K562 (cell line): ENCODE data around the gene NELL1. TPM values are rescaled to one million over a fixed set of nuclear protein-coding genes. Genes with fewer than 3 reads are reported as not detected.

Source experiments
- ATAC-seq: fragments of 200-7000 bp; cut with Tn5 transposase; 3 replicates; pipeline ENCODE4 v1.9.1; 2020; ENCODE audit warnings: moderate library complexity
- BruUV-seq: library from RNA; stranded (reverse); fragments of 400-500 nt; replicated peaks from 2 replicates; lab custom pipeline; 2021; lab: Mats Ljungman, UMichigan
- CTCF ChIA-PET: fragments of 300-600 bp; formaldehyde crosslinking; extraction: SDS; loops from one replicate; lab custom pipeline; 2021; ENCODE audit warnings: low intra/inter-chr PET ratio; lab: Yijun Ruan, JAX
- POLR2A ChIA-PET: fragments of 300-600, 350-650 bp; sonication (Branson Sonifier 250); formaldehyde crosslinking; extraction: SDS; loops from one replicate; lab custom pipeline; 2021; ENCODE audit warnings: antibody characterized with exemption, inconsistent platforms; lab: Yijun Ruan, JAX
- DNase-seq, 4 experiments: peaks; one replicate each; pipeline versions ENCODE4 v3.0.0 to v3.0.0-alpha.2; 2011 to 2018; ENCODE audit warnings: low spot score in 3 of 4, mixed read lengths in 3 of 4; ENCODE audit errors: extremely low read depth in 1 of 4
- FAIRE-seq: peaks from 2 replicates; lab custom pipeline; 2011; peaks lifted over from hg19 to GRCh38; lab: Jason Lieb, UNC
- H2AFZ ChIP-seq: 2 replicates; pipeline ENCODE4 v1.6.0; 2011; ENCODE audit warnings: low read depth, low read length, control low read depth, inconsistent platforms
- H3K27ac ChIP-seq: fragments of 200-600 bp; 3 replicates; pipeline ENCODE4 v1.8.0; 2011; ENCODE audit warnings: low read depth, mild to moderate bottlenecking, control low read depth, inconsistent platforms, low read length, moderate library complexity, mixed read lengths; ENCODE audit errors: extremely low read depth
- H3K27me3 ChIP-seq, 2 experiments: fragments of 300-600 bp in 1 of 2; 2 replicates in 1 of 2; 3 replicates in 1 of 2; pipeline versions ENCODE4 v1.6.0 to v1.8.0; 2011; ENCODE audit warnings: inconsistent platforms in 2 of 2, low read length in 2 of 2, mild to moderate bottlenecking in 1 of 2, mixed read lengths in 1 of 2, moderate library complexity in 1 of 2; ENCODE audit not compliant: control insufficient read depth in 2 of 2, insufficient read depth in 2 of 2
- H3K36me3 ChIP-seq: fragments of 300-600 bp; 3 replicates; pipeline ENCODE4 v1.8.0; 2011; ENCODE audit warnings: mild to moderate bottlenecking, low read length, inconsistent platforms; ENCODE audit not compliant: control insufficient read depth, insufficient read depth
- H3K4me1 ChIP-seq, 2 experiments: fragments of 200-600 bp in 1 of 2; replicated peaks in 1 of 2; 2 replicates in 1 of 2; 3 replicates in 1 of 2; pipeline versions ENCODE4 v1.5.1 to v1.8.0; 2011; ENCODE audit warnings: inconsistent platforms in 2 of 2, low read length in 2 of 2, mild to moderate bottlenecking in 1 of 2, mixed read lengths in 1 of 2, moderate library complexity in 1 of 2; ENCODE audit not compliant: control insufficient read depth in 2 of 2, insufficient read depth in 2 of 2
- H3K4me2 ChIP-seq: 2 replicates; pipeline ENCODE4 v1.6.1; 2011; ENCODE audit warnings: low read length, control low read depth, inconsistent platforms, mixed read lengths; ENCODE audit not compliant: insufficient read depth
- H3K4me3 ChIP-seq: fragments of 200-600 bp; sonication (generic), shearing (Covaris generic); 2 replicates; pipeline ENCODE4 v1.5.1; 2016; ENCODE audit warnings: control low read depth, inconsistent platforms
- H3K79me2 ChIP-seq: fragments of 200-600 bp; 3 replicates; pipeline ENCODE4 v1.8.0; 2011; ENCODE audit warnings: low read length, inconsistent platforms; ENCODE audit not compliant: control insufficient read depth, insufficient read depth
- H3K9ac ChIP-seq, 2 experiments: 2 replicates each; pipeline versions ENCODE4 v1.6.0 to v1.6.1; 2011; ENCODE audit warnings: low read depth in 2 of 2, low read length in 2 of 2, control low read depth in 1 of 2, inconsistent platforms in 1 of 2, mild to moderate bottlenecking in 1 of 2, mixed read lengths in 1 of 2; ENCODE audit not compliant: insufficient read depth in 1 of 2
- H3K9me1 ChIP-seq: one replicate; pipeline ENCODE4 v1.6.0; 2011; ENCODE audit warnings: inconsistent platforms, mild to moderate bottlenecking, low read length, moderate library complexity; ENCODE audit not compliant: control insufficient read depth, insufficient read depth
- H3K9me3 ChIP-seq: replicated peaks from 2 replicates; pipeline ENCODE4 v1.5.1; 2011; ENCODE audit warnings: low read depth, low read length, inconsistent platforms; ENCODE audit not compliant: control insufficient read depth, insufficient read depth
- H4K20me1 ChIP-seq: replicated peaks from 2 replicates; pipeline ENCODE4 v1.6.1; 2011; ENCODE audit warnings: low read length, inconsistent platforms, mixed read lengths; ENCODE audit not compliant: control insufficient read depth, insufficient read depth
- C11orf30 ChIP-seq: fragments of 450-650 bp; IDR thresholded peaks from 2 replicates; pipeline ENCODE4 v1.6.1; 2016; ENCODE audit warnings: low read depth, mild to moderate bottlenecking
- FOXA3 ChIP-seq, 2 experiments: fragments of 450-650 bp in 1 of 2; sonication (generic) in 1 of 2; formaldehyde crosslinking; IDR thresholded peaks in 1 of 2; conservative IDR thresholded peaks in 1 of 2; 2 replicates each; pipeline versions ENCODE4 v1.4.0 to v1.8.0; 2020 to 2022; ENCODE audit warnings: mild to moderate bottlenecking in 2 of 2, missing genetic modification reagents in 1 of 2
- FOXP1 ChIP-seq: sonication (generic); formaldehyde crosslinking; IDR thresholded peaks from 2 replicates; pipeline ENCODE4 v1.8.0; 2022; ENCODE audit warnings: mild to moderate bottlenecking, missing genetic modification reagents
- FOXP4 ChIP-seq: sonication (generic); formaldehyde crosslinking; IDR thresholded peaks from 2 replicates; pipeline ENCODE4 v1.8.0; 2022; ENCODE audit warnings: mild to moderate bottlenecking, missing genetic modification reagents, borderline replicate concordance
- HIVEP1 ChIP-seq: fragments of 250-450 bp; sonication (Bioruptor Pico); IDR thresholded peaks from 2 replicates; pipeline ENCODE4 v1.4.0; 2020; ENCODE audit warnings: mild to moderate bottlenecking
- MBD2 ChIP-seq: sonication (generic); IDR thresholded peaks from 2 replicates; pipeline ENCODE4 v1.6.1; 2016; ENCODE audit warnings: low read depth, borderline replicate concordance
- MECOM ChIP-seq: fragments of 250-450 bp; sonication (Bioruptor Pico); IDR thresholded peaks from 2 replicates; pipeline ENCODE4 v1.8.0; 2022; ENCODE audit warnings: inconsistent platforms
- SNAPC5 ChIP-seq: fragments of 250-450 bp; sonication (Bioruptor Pico); IDR thresholded peaks from 2 replicates; pipeline ENCODE4 v1.8.0; 2021; ENCODE audit warnings: moderate library complexity, mild to moderate bottlenecking, inconsistent platforms
- SRF ChIP-seq, 2 experiments: fragments of 250-450, 450-650 bp in 1 of 2; sonication (Bioruptor Pico) in 1 of 2; sonication (generic) in 1 of 2; formaldehyde crosslinking; IDR thresholded peaks; 2 replicates each; pipeline versions ENCODE4 v1.5.0 to v1.5.1; 2020 to 2022; ENCODE audit warnings: mild to moderate bottlenecking in 1 of 2, missing genetic modification reagents in 1 of 2
- TCF3 ChIP-seq: sonication (generic); formaldehyde crosslinking; IDR thresholded peaks from 2 replicates; pipeline ENCODE4 v1.4.0; 2020; ENCODE audit warnings: mild to moderate bottlenecking, missing genetic modification reagents
- ZNF146 ChIP-seq: IDR thresholded peaks from one replicate; pipeline ENCODE4 v1.6.1; 2018; ENCODE audit warnings: missing compliant biosample characterization; ENCODE audit not compliant: unreplicated experiment
- ZNF41 ChIP-seq: fragments of 250-450 bp; sonication (Bioruptor Pico); conservative IDR thresholded peaks from 2 replicates; pipeline ENCODE4 v1.4.0; 2020; ENCODE audit warnings: mild to moderate bottlenecking
- WGBS: fragments of 100-300 bp; shearing (Covaris generic); methylation state at CpG from one replicate; pipeline ENCODE4 v1.1.6; 2016; ENCODE audit warnings: low coverage, mixed read lengths; ENCODE audit not compliant: insufficient coverage; ENCODE audit errors: missing lambda C conversion rate; 5-methylcytosine and 5-hydroxymethylcytosine counted together
- in situ Hi-C: fragments of 300-500 bp; cut with MboI; formaldehyde crosslinking; loops from 4 replicates; pipeline ENCODE4 v1.15.0; 2018; ENCODE audit warnings: inconsistent platforms, mixed read lengths
- intact Hi-C: fragments of 100-400 bp; cut with micrococcal nuclease; formaldehyde crosslinking; loops from 2 replicates; pipeline ENCODE4 v1.14.2; 2022
- polyA plus RNA-seq, 8 experiments: library from polyadenylated mRNA; depleted of rRNA in 4 of 8; stranded (reverse) in 5 of 8; unstranded in 3 of 8; fragments of >200 nt; fragmentation: Nextera tagmentation in 2 of 8; fragmentation: Illumina TruSeq in 1 of 8; extraction: Ambion mirVana in 2 of 8; extraction: Trizol in 1 of 8; gene quantifications; 2 replicates each; pipeline versions ENCODE4 v1.2.1 to v1.2.3, GENCODE V29; 2011 to 2014; ENCODE audit warnings: inconsistent platforms in 1 of 8, missing spikeins in 1 of 8
- total RNA-seq, 7 experiments: library from RNA; depleted of rRNA in 6 of 7; stranded (reverse); fragments of >200 nt in 6 of 7; fragmentation: Illumina TruSeq in 2 of 7; extraction: Trizol in 2 of 7; gene quantifications; 2 replicates each; pipeline versions ENCODE4 v1.2.1 to v1.2.3, GENCODE V29; 2011 to 2021; ENCODE audit warnings: low replicate concordance in 1 of 7
- TF ChIP-seq, protein P1 (sequence below): conservative IDR thresholded peaks from 2 replicates; pipeline ENCODE4 v1.6.1; 2011; ENCODE audit warnings: low read depth, mild to moderate bottlenecking, low read length; ENCODE audit not compliant: control insufficient read depth

Gene NELL1
- total and polyA plus RNA-seq, 9 of the 15 experiments (the other 6 are each of a cell fraction or from before 2014, with no cell fraction given), result not detected

GRCh38 chr11:21301981-21302380 lies 632.6 kb downstream of the NELL1 start:
- Histone ChIP-seq H3K4me2 (no peak overlapping the region), H3K27me3 (no peaks in the 10 kb centered on the region), H3K4me3 (no peak overlapping the region)
- intact Hi-C loops, result no loop called here
- no peak for ATAC-seq
- in situ Hi-C loops, result no loop called here
- no peak for TF ChIP-seq TCF3 (CRISPR knock-in tag)
- TF ChIP-seq, all 486 proteins: peak for 0
- ChIA-PET CTCF (no interaction called here), POLR2A (no interaction called here)
- H3K9me3 ChIP-seq, result no peaks in the 10 kb centered on the region; the same call in 1 of the 2 replicates
- no peak overlapping the region for H3K27ac ChIP-seq
- H2AFZ ChIP-seq, result no peak overlapping the region
- H3K79me2 ChIP-seq, result no peaks in the 10 kb centered on the region
- H3K9ac ChIP-seq, result no peak overlapping the region
- no peaks in the 10 kb centered on the region for H3K36me3 ChIP-seq
- WGBS, result 0% methylated on average over 1 of the region's 1 CpG
- FAIRE-seq, result no peak
- DNase-seq, result no peak
- H3K4me1 ChIP-seq, result no peaks in the 10 kb centered on the region
- BruUV-seq, result no TSS peak
- H3K9me1 ChIP-seq, result no peaks in the 10 kb centered on the region
- no peaks in the 10 kb centered on the region for H4K20me1 ChIP-seq

GRCh38 chr11:21306739-21307358 lies 637.5 kb downstream of the NELL1 start:
- no peaks in the 10 kb centered on the region for H3K27me3 ChIP-seq
- POLR2A ChIA-PET, result no interaction called here
- no peak overlapping the region for H3K4me3 ChIP-seq
- no peak for DNase-seq
- no peak for FAIRE-seq
- no peak overlapping the region for H2AFZ ChIP-seq
- no peaks in the 10 kb centered on the region; the same call in 1 of the 2 replicates for H3K9me3 ChIP-seq
- no TSS peak for BruUV-seq
- in situ Hi-C loops (no loop called here), intact Hi-C loops (no loop called here)
- H3K27ac ChIP-seq, result no peak overlapping the region
- no peak overlapping the region for H3K4me2 ChIP-seq
- H3K4me1 ChIP-seq, result no peaks in the 10 kb centered on the region
- 1% methylated on average over 4 of the region's 4 CpGs for WGBS
- CTCF ChIA-PET, result no interaction called here
- ATAC-seq, result no peak
- H3K9ac ChIP-seq, result no peak overlapping the region
- no peaks in the 10 kb centered on the region for H3K36me3 ChIP-seq
- H4K20me1 ChIP-seq, result no peaks in the 10 kb centered on the region
- no peaks in the 10 kb centered on the region for H3K79me2 ChIP-seq
- H3K9me1 ChIP-seq, result no peaks in the 10 kb centered on the region
- TF ChIP-seq MECOM (CRISPR knock-in tag), result no peak
- TF ChIP-seq ZNF146, result no peak
- TF ChIP-seq SNAPC5, result no peak
- no peak for TF ChIP-seq SRF (CRISPR knock-in tag; IDR thresholded peaks at IDR 0.05)
- TF ChIP-seq, protein P1, sequence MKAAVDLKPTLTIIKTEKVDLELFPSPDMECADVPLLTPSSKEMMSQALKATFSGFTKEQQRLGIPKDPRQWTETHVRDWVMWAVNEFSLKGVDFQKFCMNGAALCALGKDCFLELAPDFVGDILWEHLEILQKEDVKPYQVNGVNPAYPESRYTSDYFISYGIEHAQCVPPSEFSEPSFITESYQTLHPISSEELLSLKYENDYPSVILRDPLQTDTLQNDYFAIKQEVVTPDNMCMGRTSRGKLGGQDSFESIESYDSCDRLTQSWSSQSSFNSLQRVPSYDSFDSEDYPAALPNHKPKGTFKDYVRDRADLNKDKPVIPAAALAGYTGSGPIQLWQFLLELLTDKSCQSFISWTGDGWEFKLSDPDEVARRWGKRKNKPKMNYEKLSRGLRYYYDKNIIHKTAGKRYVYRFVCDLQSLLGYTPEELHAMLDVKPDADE, result no peak
- no peak for TF ChIP-seq FOXA3 (CRISPR knock-in tag; conservative IDR thresholded peaks at IDR 0.05 in 1 of 2, IDR thresholded peaks at IDR 0.05 in 1 of 2)
- TF ChIP-seq FOXP1, result no peak
- TF ChIP-seq ZNF41 (CRISPR knock-in tag), result no peak
- TF ChIP-seq MBD2, result no peak
- TF ChIP-seq FOXP4 (CRISPR knock-in tag), result no peak
- TF ChIP-seq C11orf30, result no peak
- TF ChIP-seq HIVEP1 (CRISPR knock-in tag), result no peak
